Measurements from ENCODE around the gene RPA3. TPM values are rescaled to one million over a fixed set of nuclear protein-coding genes. Genes with fewer than 3 reads are reported as not detected.
A peak's percentile ranks its signal among the peaks of the same experiment; 100 is the strongest.

Gene RPA3
- total and polyA plus RNA-seq, 2 of the 13 experiments (the other 11 are each of a cell fraction or from before 2014, with no cell fraction given): 38.3 to 154 TPM

DNA sequence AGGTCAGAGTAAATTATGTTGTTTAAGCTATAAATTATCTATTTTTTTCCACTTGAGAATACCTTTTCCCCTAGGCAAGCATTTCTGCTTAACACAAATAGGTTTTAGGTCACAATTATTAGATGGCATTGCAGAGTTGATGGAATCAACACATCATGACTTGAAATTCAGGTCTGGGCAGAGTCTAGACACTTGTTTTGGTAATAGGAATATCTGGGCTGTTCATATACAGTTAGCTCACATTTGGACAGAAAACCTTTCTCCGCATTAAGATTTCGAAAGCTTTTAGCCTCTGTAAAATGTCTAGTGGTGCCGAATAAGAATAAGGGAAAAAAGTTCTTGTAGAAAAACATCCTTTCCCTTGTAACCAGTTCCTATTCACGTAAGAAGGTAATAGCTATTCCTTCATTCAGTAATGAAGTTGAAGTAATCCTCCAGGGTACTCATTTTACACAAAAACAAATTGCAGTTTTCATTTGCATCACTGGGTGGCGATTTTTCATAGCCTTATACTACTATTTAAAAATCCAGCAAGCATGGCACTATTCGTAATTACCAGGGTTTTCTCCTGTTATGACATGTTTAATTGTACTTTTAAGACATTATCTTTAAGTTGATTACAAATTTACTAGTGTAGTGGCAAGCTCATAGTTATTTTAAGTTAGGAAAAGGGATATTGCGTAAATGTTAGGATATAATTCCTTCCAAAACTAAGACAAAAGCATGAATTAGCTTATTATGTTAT, 37.0 kb downstream of the RPA3 start (continued):
- TF ChIP-seq, protein P1, sequence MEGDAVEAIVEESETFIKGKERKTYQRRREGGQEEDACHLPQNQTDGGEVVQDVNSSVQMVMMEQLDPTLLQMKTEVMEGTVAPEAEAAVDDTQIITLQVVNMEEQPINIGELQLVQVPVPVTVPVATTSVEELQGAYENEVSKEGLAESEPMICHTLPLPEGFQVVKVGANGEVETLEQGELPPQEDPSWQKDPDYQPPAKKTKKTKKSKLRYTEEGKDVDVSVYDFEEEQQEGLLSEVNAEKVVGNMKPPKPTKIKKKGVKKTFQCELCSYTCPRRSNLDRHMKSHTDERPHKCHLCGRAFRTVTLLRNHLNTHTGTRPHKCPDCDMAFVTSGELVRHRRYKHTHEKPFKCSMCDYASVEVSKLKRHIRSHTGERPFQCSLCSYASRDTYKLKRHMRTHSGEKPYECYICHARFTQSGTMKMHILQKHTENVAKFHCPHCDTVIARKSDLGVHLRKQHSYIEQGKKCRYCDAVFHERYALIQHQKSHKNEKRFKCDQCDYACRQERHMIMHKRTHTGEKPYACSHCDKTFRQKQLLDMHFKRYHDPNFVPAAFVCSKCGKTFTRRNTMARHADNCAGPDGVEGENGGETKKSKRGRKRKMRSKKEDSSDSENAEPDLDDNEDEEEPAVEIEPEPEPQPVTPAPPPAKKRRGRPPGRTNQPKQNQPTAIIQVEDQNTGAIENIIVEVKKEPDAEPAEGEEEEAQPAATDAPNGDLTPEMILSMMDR (CRISPR knock-in tag; IDR thresholded peaks at IDR 0.05): peak; percentile 64
- TF ChIP-seq HMG20A (CRISPR knock-in tag; IDR thresholded peaks at IDR 0.05; ENCODE audit: borderline replicate concordance): no peak
- no peak for TF ChIP-seq NRL (CRISPR knock-in tag; IDR thresholded peaks at IDR 0.05; ENCODE audit: borderline replicate concordance)
- no peak for TF ChIP-seq SRSF1 (optimal IDR thresholded peaks at IDR 0.05; ENCODE audit: low read depth, low read length)
- TF ChIP-seq CEBPB (IDR thresholded peaks at IDR 0.05; ENCODE audit: borderline replicate concordance, low read depth, low read length): peak; percentile 34; the same call in 1 of the 2 replicates
- no peak for TF ChIP-seq NFKB2 (CRISPR knock-in tag; IDR thresholded peaks at IDR 0.05; ENCODE audit: borderline replicate concordance)
- TF ChIP-seq, protein P2, sequence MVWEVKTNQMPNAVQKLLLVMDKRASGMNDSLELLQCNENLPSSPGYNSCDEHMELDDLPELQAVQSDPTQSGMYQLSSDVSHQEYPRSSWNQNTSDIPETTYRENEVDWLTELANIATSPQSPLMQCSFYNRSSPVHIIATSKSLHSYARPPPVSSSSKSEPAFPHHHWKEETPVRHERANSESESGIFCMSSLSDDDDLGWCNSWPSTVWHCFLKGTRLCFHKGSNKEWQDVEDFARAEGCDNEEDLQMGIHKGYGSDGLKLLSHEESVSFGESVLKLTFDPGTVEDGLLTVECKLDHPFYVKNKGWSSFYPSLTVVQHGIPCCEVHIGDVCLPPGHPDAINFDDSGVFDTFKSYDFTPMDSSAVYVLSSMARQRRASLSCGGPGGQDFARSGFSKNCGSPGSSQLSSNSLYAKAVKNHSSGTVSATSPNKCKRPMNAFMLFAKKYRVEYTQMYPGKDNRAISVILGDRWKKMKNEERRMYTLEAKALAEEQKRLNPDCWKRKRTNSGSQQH (CRISPR knock-in tag; IDR thresholded peaks at IDR 0.05; ENCODE audit: low read depth): no peak
- TF ChIP-seq, protein P3, sequence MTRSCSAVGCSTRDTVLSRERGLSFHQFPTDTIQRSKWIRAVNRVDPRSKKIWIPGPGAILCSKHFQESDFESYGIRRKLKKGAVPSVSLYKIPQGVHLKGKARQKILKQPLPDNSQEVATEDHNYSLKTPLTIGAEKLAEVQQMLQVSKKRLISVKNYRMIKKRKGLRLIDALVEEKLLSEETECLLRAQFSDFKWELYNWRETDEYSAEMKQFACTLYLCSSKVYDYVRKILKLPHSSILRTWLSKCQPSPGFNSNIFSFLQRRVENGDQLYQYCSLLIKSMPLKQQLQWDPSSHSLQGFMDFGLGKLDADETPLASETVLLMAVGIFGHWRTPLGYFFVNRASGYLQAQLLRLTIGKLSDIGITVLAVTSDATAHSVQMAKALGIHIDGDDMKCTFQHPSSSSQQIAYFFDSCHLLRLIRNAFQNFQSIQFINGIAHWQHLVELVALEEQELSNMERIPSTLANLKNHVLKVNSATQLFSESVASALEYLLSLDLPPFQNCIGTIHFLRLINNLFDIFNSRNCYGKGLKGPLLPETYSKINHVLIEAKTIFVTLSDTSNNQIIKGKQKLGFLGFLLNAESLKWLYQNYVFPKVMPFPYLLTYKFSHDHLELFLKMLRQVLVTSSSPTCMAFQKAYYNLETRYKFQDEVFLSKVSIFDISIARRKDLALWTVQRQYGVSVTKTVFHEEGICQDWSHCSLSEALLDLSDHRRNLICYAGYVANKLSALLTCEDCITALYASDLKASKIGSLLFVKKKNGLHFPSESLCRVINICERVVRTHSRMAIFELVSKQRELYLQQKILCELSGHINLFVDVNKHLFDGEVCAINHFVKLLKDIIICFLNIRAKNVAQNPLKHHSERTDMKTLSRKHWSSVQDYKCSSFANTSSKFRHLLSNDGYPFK (CRISPR knock-in tag; IDR thresholded peaks at IDR 0.05; ENCODE audit: borderline replicate concordance): no peak
- TF ChIP-seq U2AF2 (IDR thresholded peaks at IDR 0.05; ENCODE audit: low read depth, low read length): no peak
- TF ChIP-seq SSRP1 (CRISPR knock-in tag; IDR thresholded peaks at IDR 0.05): no peak
- no peak for TF ChIP-seq ZFY (CRISPR knock-in tag; IDR thresholded peaks at IDR 0.05)
- no peak for TF ChIP-seq ZNF451 (CRISPR knock-in tag; IDR thresholded peaks at IDR 0.05)
- TF ChIP-seq ZNF570 (CRISPR knock-in tag; IDR thresholded peaks at IDR 0.05; ENCODE audit: borderline replicate concordance): no peak
- TF ChIP-seq, protein P4, sequence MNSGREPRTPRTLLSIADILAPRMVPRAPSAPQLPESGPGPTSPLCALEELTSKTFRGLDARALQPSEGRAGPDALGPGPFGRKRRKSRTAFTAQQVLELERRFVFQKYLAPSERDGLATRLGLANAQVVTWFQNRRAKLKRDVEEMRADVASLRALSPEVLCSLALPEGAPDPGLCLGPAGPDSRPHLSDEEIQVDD (CRISPR knock-in tag; IDR thresholded peaks at IDR 0.05; ENCODE audit: borderline replicate concordance): no peak
- TF ChIP-seq POLR2AphosphoS5 (IDR thresholded peaks at IDR 0.05; ENCODE audit: low read depth, low read length): no peak
- TF ChIP-seq, protein P5, sequence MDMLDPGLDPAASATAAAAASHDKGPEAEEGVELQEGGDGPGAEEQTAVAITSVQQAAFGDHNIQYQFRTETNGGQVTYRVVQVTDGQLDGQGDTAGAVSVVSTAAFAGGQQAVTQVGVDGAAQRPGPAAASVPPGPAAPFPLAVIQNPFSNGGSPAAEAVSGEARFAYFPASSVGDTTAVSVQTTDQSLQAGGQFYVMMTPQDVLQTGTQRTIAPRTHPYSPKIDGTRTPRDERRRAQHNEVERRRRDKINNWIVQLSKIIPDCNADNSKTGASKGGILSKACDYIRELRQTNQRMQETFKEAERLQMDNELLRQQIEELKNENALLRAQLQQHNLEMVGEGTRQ (IDR thresholded peaks at IDR 0.05; ENCODE audit: low read depth, low read length): no peak
- TF ChIP-seq, protein P5 (CRISPR knock-in tag; IDR thresholded peaks at IDR 0.05; ENCODE audit: borderline replicate concordance): no peak
- TF ChIP-seq HOXA7 (CRISPR knock-in tag; IDR thresholded peaks at IDR 0.05): no peak
- TF ChIP-seq, protein P6, sequence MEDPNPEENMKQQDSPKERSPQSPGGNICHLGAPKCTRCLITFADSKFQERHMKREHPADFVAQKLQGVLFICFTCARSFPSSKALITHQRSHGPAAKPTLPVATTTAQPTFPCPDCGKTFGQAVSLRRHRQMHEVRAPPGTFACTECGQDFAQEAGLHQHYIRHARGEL (CRISPR knock-in tag; IDR thresholded peaks at IDR 0.05): no peak
- no peak for TF ChIP-seq NR2F2 (IDR thresholded peaks at IDR 0.05; ENCODE audit: borderline replicate concordance, low read depth)
- no peak for TF ChIP-seq ZNF12 (CRISPR knock-in tag; IDR thresholded peaks at IDR 0.05)
- TF ChIP-seq HMG20B (CRISPR knock-in tag; conservative IDR thresholded peaks at IDR 0.05): no peak

Data from HepG2 (cell line).